Esophagus squamous epithelium (tissue), 4 donors: ENCODE data around the gene DPP9.
"Not testable (repeated sequence)": the region's sequence is repeated elsewhere in the genome, so short reads cannot be mapped to it uniquely, and the experiment has no call there.

Experiments
- CTCF ChIP-seq, 6 experiments: fragments of 450-650 bp in 4 of 6; fragments of 200-600 bp in 2 of 6; sonication (generic) in 2 of 6; IDR thresholded peaks; one replicate each; pipeline ENCODE4 v1.5.1; 2016 to 2019; ENCODE audit warnings: antibody characterized with exemption in 6 of 6, mild to moderate bottlenecking in 4 of 6, moderate library complexity in 4 of 6
- POLR2A ChIP-seq, 4 donors: fragments of 450-650 bp; IDR thresholded peaks; one replicate each; pipeline ENCODE4 v1.6.1; 2017; ENCODE audit warnings: antibody characterized with exemption in 4 of 4, mild to moderate bottlenecking in 4 of 4, moderate library complexity in 3 of 4

- TF ChIP-seq CTCF, POLR2A (IDR thresholded peaks at IDR 0.05): not testable (repeated sequence)
Observed at GRCh38 chr19:4715178-4715528, 8.5 kb downstream of the DPP9 start.
